Spleen (tissue), 11 donors: ENCODE data around the gene PPP1R12B. TPM values are rescaled to one million over a fixed set of nuclear protein-coding genes. Genes with fewer than 3 reads are reported as not detected.

Experiments used
- DNase-seq: peaks from one replicate; pipeline ENCODE4 v3.0.0-alpha.2; 2020
- H3K27ac ChIP-seq, 8 donors: fragments of 200-600 bp; sonication (generic) in 7 of 8; 1 replicate in 4 of 8; 2 replicates in 4 of 8; pipeline versions ENCODE4 v1.5.0 to v1.8.0; 2016 to 2021; ENCODE audit warnings: inconsistent platforms in 4 of 8, mild to moderate bottlenecking in 4 of 8, moderate library complexity in 1 of 8
- H3K27me3 ChIP-seq, 7 donors: fragments of 200-600 bp; sonication (generic) in 6 of 7; replicated peaks in 1 of 7; 1 replicate in 4 of 7; 2 replicates in 3 of 7; pipeline versions ENCODE4 v1.5.0 to v1.8.0; 2016 to 2021; ENCODE audit warnings: inconsistent platforms in 3 of 7, mild to moderate bottlenecking in 1 of 7
- H3K36me3 ChIP-seq, 6 donors: fragments of 200-600 bp; sonication (generic) in 5 of 6; 1 replicate in 4 of 6; 2 replicates in 2 of 6; pipeline versions ENCODE4 v1.5.0 to v1.8.0; 2016 to 2021; ENCODE audit warnings: inconsistent platforms in 2 of 6
- H3K4me1 ChIP-seq, 6 donors: fragments of 200-600 bp; sonication (generic) in 5 of 6; 1 replicate in 3 of 6; 2 replicates in 3 of 6; pipeline versions ENCODE4 v1.5.0 to v1.8.0; 2016 to 2021; ENCODE audit warnings: inconsistent platforms in 3 of 6
- H3K4me3 ChIP-seq, 8 donors: fragments of 200-600 bp; sonication (generic) in 7 of 8; 1 replicate in 4 of 8; 2 replicates in 4 of 8; pipeline versions ENCODE4 v1.5.0 to v1.8.0; 2016 to 2021; ENCODE audit warnings: inconsistent platforms in 4 of 8, mild to moderate bottlenecking in 4 of 8, moderate library complexity in 2 of 8
- H3K9me3 ChIP-seq, 8 donors: fragments of 200-600 bp; sonication (generic) in 7 of 8; 1 replicate in 4 of 8; 2 replicates in 4 of 8; pipeline versions ENCODE4 v1.5.0 to v1.8.0; 2016 to 2021; ENCODE audit warnings: inconsistent platforms in 4 of 8
- POLR2A ChIP-seq, 3 donors: fragments of 450-650 bp; IDR thresholded peaks; one replicate each; pipeline ENCODE4 v1.5.1; 2017; ENCODE audit warnings: antibody characterized with exemption in 3 of 3, mild to moderate bottlenecking in 1 of 3
- POLR2AphosphoS5 ChIP-seq, 3 donors: sonication (generic); formaldehyde crosslinking; IDR thresholded peaks; one replicate each; pipeline ENCODE4 v1.5.1; 2017; ENCODE audit warnings: antibody characterized with exemption in 3 of 3
- WGBS, 5 donors: extraction: QIAGEN DNeasy Blood & Tissue Kit in 3 of 5; methylation state at CpG; one replicate each; pipeline versions ENCODE4 v1.1.5 to v1.1.7; 2013 to 2018; 5-methylcytosine and 5-hydroxymethylcytosine counted together
- intact Hi-C: fragments of 100-400 bp; cut with DNase I; formaldehyde crosslinking; loops from one replicate; pipeline ENCODE4 v1.15.0; 2023; ENCODE audit warnings: low total_unique reads
- polyA plus RNA-seq, 3 donors: library from polyadenylated mRNA; stranded (reverse); fragments of 200-250 nt; gene quantifications; one replicate each; pipeline ENCODE4 v1.2.1, GENCODE V29; 2013
- total RNA-seq, 7 donors: library from RNA; depleted of rRNA in 3 of 7; stranded (reverse); fragments of >200 nt in 3 of 7; fragmentation: NEBNext Ultra II Directional in 4 of 7; extraction: Animal tissue kit (Norgen Biotek cat#: 25700) in 4 of 7; gene quantifications; one replicate each; pipeline versions ENCODE4 v1.1.0 to v1.2.1, GENCODE V29; 2016 to 2021
- TF ChIP-seq, protein P1 (sequence below), 11 experiments: fragments of 200-600 bp in 7 of 11; fragments of 450-650 bp in 4 of 11; sonication (generic) in 4 of 11; IDR thresholded peaks in 8 of 11; conservative IDR thresholded peaks in 3 of 11; 1 replicate in 7 of 11; 2 replicates in 4 of 11; pipeline versions ENCODE4 v1.4.0 to v1.8.0; 2016 to 2021; ENCODE audit warnings: antibody characterized with exemption in 11 of 11, inconsistent platforms in 4 of 11, mild to moderate bottlenecking in 1 of 11
- donor health status: healthy with polysubstance abuse.
- donor health status: DM: no; HTN: no; CAD: no; lungs with moderate emphysema.
- donor health status: DM: no; HTN: no; CAD: no.
- donor health status: Bipolar disorder and iron deficiency.
- donor health status: healthy.
- donor health status: DM: no; HTN: no; CAD: no.
- donor health status: DM: yes; HTN: yes; CAD: no.

PPP1R12B gene
- total and polyA plus RNA-seq, 10 donors: 2.4 to 124 (median 73.7) TPM

- Histone ChIP-seq H3K36me3 (no peaks in the 10 kb centered on the region), H3K27me3 (peaks cover 0 to 11% (median 0%) of the 10 kb centered on the region in 7 donors), H3K27ac (peak overlapping the region in 1 of 8 donors; percentile 20), H3K4me1 (peaks cover 4 to 15% (median 7%) of the 10 kb centered on the region in 6 donors), H3K9me3 (no peaks in the 10 kb centered on the region), H3K4me3 (no peak overlapping the region)
- WGBS, 5 donors: 3 to 11% (median 6%) methylated on average over 10 to 14 of the region's 14 CpGs
- DNase-seq: no peak
- intact Hi-C loops: loop anchor here (10.0 kb wide), 1 partner anchor 47 kb away; no protein-coding TSS in a partner anchor
- TF ChIP-seq POLR2A (IDR thresholded peaks at IDR 0.05) (no peak), POLR2AphosphoS5 (IDR thresholded peaks at IDR 0.05) (peak in 1 of 3 donors; percentile 17)
Measured at GRCh38 chr1:202311875-202312635, 36.4 kb upstream of the PPP1R12B start.

- H3K27me3 ChIP-seq: peaks cover 0 to 17% (median 0%) of the 10 kb centered on the region in 7 donors
- WGBS, 5 donors: 18 to 23% (median 22%) methylated on average over 9 of the region's 9 CpGs
- TF ChIP-seq POLR2AphosphoS5 (IDR thresholded peaks at IDR 0.05) (no peak), POLR2A (IDR thresholded peaks at IDR 0.05) (no peak)
- TF ChIP-seq, protein P1, sequence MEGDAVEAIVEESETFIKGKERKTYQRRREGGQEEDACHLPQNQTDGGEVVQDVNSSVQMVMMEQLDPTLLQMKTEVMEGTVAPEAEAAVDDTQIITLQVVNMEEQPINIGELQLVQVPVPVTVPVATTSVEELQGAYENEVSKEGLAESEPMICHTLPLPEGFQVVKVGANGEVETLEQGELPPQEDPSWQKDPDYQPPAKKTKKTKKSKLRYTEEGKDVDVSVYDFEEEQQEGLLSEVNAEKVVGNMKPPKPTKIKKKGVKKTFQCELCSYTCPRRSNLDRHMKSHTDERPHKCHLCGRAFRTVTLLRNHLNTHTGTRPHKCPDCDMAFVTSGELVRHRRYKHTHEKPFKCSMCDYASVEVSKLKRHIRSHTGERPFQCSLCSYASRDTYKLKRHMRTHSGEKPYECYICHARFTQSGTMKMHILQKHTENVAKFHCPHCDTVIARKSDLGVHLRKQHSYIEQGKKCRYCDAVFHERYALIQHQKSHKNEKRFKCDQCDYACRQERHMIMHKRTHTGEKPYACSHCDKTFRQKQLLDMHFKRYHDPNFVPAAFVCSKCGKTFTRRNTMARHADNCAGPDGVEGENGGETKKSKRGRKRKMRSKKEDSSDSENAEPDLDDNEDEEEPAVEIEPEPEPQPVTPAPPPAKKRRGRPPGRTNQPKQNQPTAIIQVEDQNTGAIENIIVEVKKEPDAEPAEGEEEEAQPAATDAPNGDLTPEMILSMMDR (IDR thresholded peaks at IDR 0.05 in 8 of 11, conservative IDR thresholded peaks at IDR 0.05 in 3 of 11): peak; percentile 68 to 93 (median 88)
- H3K4me3 ChIP-seq: no peak overlapping the region
- intact Hi-C loops: loop anchor here (2.0 to 10.0 kb wide), 2 partner anchors 51 to 127 kb away; no protein-coding TSS in a partner anchor
- peaks cover 0 to 13% (median 0%) of the 10 kb centered on the region in 6 donors for H3K36me3 ChIP-seq
- DNase-seq: peak; percentile 90
- H3K4me1 ChIP-seq: peaks cover 4 to 15% (median 7%) of the 10 kb centered on the region in 6 donors
- H3K9me3 ChIP-seq: no peaks in the 10 kb centered on the region
- H3K27ac ChIP-seq: no peak overlapping the region
Measured at GRCh38 chr1:202315576-202316168, 32.8 kb upstream of the PPP1R12B start.

GRCh38 chr1:202316186-202316585 lies 32.3 kb upstream of the PPP1R12B start:
- intact Hi-C loops: loop anchor here (10.0 kb wide), 1 partner anchor 51 kb away; no protein-coding TSS in a partner anchor
- H3K27me3 ChIP-seq: peaks cover 0 to 17% (median 0%) of the 10 kb centered on the region in 7 donors
- no peak overlapping the region for H3K4me3 ChIP-seq
- H3K4me1 ChIP-seq: peaks cover 4 to 15% (median 7%) of the 10 kb centered on the region in 6 donors
- H3K27ac ChIP-seq: no peak overlapping the region
- TF ChIP-seq, protein P1 (IDR thresholded peaks at IDR 0.05 in 8 of 11, conservative IDR thresholded peaks at IDR 0.05 in 3 of 11): no peak
- TF ChIP-seq POLR2A (IDR thresholded peaks at IDR 0.05) (no peak), POLR2AphosphoS5 (IDR thresholded peaks at IDR 0.05) (no peak)
- DNase-seq: no peak
- peaks cover 0 to 13% (median 0%) of the 10 kb centered on the region in 6 donors for H3K36me3 ChIP-seq
- no peaks in the 10 kb centered on the region for H3K9me3 ChIP-seq

GRCh38 chr1:202317941-202318925 lies 30.3 kb upstream of the PPP1R12B start:
- Histone ChIP-seq H3K4me1 (peaks cover 0 to 9% (median 0%) of the 10 kb centered on the region in 6 donors), H3K36me3 (peaks cover 0 to 13% (median 0%) of the 10 kb centered on the region in 6 donors), H3K4me3 (no peak overlapping the region), H3K27me3 (peaks cover 0 to 6% (median 0%) of the 10 kb centered on the region in 7 donors), H3K9me3 (no peaks in the 10 kb centered on the region), H3K27ac (no peak overlapping the region)
- TF ChIP-seq, protein P1 (IDR thresholded peaks at IDR 0.05 in 8 of 11, conservative IDR thresholded peaks at IDR 0.05 in 3 of 11): no peak
- no peak for TF ChIP-seq POLR2AphosphoS5 (IDR thresholded peaks at IDR 0.05)
- no peak for TF ChIP-seq POLR2A (IDR thresholded peaks at IDR 0.05)
- WGBS, 5 donors: 71 to 91% (median 85%) methylated on average over 28 to 52 of the region's 52 CpGs
- DNase-seq: no peak
- intact Hi-C loops: loop anchor here (10.0 kb wide), 1 partner anchor 53 kb away; no protein-coding TSS in a partner anchor
